GM19463 (cell line): Measurements from ENCODE around the gene MS4A10.

ENCODE experiments used
- ATAC-seq: cut with Tn5 transposase; IDR thresholded peaks from one replicate; pipeline ENCODE4 v1.9.1; 2021; ENCODE audit warnings: mild to moderate bottlenecking, moderate library complexity; ENCODE audit not compliant: unreplicated experiment

The MS4A10 gene

GRCh38 chr11:60764879-60765278 is 20.3 kb upstream of the MS4A10 start:
- ATAC-seq: peak; percentile 28

DNA sequence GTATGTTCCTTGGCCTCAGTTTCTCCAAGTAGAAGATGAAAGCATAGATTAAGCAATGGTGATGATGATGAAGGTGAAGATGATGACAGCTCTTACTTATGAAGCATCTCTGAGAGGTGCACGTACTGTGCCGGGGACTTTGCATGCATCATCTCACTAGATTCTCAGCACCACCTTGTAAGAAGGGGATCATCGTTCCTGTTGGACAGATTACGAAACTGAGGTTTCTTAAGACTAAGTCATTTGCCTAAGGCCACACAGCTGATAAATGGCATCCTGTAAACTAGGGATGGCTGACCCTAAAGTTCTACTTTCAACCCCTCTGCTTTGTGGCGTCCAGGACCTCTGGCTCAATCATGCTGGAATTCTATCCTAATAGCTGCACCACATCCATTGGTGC is 19.8 kb upstream of the MS4A10 start:
- ATAC-seq: no peak

DNA sequence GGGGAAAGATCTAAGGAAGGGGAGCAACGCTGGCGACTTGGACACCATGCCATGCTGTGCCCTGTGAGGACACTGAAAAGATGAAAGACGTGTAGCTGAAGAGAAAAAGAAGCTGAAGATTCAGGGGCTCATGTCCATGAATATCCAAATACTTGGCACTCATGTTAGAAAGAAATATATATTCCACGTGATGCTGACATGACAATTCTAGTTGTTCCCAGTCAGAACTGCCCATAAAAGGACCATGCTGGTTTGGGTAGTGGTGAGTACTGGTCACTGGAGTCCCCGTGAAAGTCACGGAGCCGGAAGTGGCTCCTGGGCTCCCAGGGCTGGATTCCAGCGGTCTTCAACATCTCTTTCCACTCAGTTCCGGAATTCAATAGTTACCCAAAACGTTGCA is 18.6 kb upstream of the MS4A10 start:
- ATAC-seq: no peak

DNA sequence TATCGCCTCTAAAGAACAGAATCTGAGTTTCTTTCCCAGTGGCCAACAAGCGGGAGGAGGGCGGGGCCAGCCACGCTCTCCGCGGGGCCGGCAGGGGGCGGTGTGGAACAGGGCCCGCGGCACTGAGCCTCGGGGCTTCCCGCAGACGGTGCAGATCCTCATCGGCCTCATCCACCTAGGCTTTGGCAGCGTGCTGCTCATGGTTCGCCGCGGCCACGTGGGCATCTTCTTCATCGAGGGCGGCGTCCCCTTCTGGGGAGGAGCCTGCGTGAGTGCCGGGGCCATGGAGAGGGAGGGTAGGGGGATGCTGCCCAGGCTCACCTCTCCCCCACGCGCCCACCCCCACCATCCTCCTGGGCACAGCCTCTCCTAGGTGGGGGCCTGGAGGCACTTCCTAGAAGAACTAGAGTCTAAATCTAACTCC is 17.7 kb upstream of the MS4A10 start:
- no peak for ATAC-seq

GRCh38 chr11:60768202-60768601 is 16.9 kb upstream of the MS4A10 start:
- no peak for ATAC-seq

DNA sequence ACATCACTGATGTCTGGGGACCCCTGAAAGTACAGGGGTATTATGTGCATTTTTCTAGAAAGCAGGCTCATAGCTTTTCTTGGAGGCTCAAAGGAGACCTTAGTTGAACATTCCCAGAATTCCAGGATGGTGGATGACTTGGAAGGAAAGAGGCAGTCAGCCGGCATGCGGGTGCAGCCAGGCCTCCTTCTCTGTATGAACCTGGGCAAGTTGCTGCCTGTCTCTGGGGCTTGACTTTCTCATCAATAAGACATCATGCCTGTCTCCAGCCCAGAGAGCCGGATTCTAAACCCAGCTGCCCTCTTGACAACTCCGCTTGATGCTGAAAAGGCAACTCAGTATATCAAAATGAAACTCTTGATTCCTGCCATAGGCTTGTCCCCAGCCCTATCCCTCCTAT is 15.9 kb upstream of the MS4A10 start:
- no peak for ATAC-seq

DNA sequence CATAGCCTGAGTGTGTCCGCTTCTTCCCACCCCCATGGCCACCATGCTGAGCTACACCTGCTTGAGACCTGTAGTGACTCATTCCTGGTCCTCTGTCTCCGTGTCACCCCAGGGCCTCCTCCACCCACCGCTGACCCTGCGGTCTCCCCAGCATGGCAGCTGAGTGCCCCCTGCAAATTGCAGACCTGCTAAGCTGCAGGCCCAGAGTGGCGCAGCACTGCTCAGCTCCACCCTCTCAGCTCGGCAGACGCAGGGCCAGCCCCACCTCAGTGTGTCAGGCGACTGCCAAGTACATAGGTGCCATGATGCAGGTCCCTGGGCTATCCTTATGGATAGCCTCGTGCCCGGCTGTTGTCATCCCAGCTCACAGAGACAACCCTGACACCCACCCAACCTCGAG is 15.3 kb upstream of the MS4A10 start:
- no peak for ATAC-seq

DNA sequence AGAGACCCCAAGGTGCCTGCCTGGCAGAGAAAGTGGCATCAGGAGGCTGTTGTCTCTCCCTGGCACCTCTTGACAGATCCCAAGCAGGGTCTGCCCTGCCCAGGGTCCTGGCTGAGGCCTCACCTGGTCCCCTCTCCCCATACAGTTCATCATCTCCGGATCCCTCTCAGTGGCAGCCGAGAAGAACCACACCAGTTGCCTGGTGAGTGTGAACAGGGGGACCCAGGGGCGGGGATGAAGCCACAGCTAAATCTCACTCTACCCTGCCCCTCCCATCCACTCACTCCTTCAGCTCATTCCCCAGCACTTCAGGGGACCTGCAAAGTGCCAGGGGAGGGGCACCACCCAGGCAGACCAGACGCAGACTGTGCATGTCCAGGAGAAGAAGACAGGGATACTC is 14.0 kb upstream of the MS4A10 start:
- no peak for ATAC-seq

GRCh38 chr11:60771879-60772525 is 13.1 kb upstream of the MS4A10 start:
- ATAC-seq: no peak

DNA sequence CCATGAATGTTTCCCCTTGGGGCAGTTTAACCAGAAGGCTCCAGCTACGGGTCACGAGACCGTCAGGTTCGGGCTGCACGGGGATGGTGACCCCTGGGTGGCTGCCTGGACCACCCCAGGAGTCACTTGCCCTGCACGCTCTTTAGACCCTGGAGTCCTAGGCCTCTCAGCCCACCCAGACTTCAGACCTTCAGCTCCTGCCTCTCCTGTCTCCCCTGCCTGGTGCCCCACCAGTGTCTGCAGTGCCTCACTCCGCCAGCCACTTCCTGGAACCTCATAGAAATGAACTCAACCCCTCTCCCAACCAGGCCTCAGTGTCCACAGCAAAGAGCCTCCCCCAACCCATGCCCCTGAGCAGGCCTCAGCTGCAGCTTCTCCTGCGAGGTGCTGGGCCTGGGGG is 12.5 kb upstream of the MS4A10 start:
- ATAC-seq: no peak

- no peak for ATAC-seq
Measured at GRCh38 chr11:60774726-60775125, 10.4 kb upstream of the MS4A10 start.

DNA sequence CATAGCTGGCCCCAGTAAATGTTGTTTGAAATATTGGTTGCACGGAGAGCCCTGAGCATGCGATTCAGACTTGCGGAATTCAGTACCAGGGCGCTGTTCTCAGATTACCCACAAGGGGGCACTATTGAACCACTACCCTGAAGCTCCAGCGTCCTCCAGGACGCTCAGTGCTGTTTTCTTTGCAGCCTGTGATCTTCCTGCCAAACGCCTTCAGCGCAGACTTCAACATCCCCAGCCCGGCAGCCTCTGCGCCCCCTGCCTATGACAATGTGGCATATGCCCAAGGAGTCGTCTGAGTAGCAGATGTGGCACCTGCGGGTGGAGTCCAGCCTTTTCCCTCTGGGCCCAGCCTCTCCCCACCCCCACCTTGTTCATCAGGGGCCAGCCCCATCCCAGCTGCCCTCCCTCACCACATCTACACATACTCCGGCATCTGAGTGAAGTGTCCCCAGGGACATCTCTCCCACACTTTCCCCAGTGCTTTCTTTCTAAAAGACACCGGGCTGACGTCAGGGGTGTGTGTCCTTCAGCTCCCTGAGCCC is 9.6 kb upstream of the MS4A10 start:
- ATAC-seq: peak; percentile 94

- ATAC-seq: no peak
Measured at GRCh38 chr11:60776167-60776566, 9.0 kb upstream of the MS4A10 start.

- ATAC-seq: no peak
Measured at GRCh38 chr11:60777106-60777505, 8.0 kb upstream of the MS4A10 start.

GRCh38 chr11:60777572-60777971 is 7.6 kb upstream of the MS4A10 start:
- ATAC-seq: no peak

DNA sequence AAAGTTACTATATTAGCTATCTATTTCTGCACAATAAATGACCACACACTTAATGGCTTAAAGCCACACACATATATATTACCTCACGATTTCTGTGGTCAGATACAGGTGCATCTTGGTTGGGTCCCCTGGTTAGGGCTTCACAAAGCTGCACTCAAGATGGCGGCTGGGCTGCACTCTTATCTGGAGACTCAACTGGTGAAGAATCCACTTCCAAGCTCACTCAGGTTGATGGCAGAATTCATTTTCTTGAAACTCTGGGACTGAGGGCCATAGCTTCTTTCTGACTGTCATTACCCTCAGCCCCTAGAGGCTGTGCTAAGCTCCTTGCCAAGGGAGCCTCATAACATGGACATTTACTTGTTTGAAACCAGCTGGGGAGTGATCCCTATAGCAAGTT is 5.1 kb upstream of the MS4A10 start:
- ATAC-seq: no peak

DNA sequence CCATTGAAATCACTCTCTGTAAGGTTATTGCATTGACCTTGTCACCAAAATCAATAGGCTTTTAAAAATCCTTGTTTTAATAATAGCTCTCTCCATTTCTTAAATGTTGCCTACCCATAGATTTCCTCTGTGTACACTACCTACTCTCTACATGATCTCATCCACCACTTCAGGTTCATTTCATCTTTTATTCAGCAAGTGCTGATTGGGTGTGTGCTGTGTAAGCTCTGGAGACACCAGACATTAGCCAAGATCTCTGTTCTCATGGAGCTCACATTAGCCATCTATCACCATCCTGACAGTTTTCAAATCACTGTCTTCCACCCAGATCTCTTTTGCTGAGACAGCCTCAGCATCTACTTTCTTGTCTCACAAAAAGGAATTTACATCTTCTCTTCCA is 4.4 kb upstream of the MS4A10 start:
- ATAC-seq: no peak

DNA sequence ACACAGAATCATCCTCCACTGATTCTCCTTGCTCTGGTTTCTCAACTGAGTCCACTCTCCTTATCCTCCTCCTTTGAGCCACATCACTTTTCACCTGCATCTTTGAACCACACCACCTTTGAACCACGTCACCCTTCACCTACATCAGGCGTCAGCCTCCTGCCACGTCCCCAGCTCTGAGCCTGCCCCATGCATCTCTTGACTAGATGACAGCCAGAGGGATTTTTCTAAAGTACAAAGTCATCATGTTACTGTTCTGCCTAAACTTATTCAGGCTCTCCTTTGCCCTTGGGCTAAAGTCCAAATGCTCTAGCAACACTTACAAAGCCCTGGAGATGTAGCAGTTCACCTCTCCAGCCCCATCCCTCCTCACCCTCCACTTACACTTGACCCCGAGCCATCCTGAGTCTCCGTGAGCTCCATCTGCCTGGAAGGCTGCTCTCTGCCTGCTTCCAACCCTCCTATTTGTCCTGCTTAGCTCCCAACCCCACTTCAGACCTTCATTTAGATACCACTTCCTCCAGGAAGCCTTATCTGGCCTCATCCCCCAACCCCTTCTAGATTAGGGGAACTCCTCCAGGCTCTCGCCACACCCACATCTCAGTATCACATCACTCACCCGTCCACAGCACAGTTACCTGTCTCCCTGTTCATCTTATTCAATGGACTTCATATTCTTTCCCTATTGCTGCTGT is 3.7 kb upstream of the MS4A10 start:
- no peak for ATAC-seq

DNA sequence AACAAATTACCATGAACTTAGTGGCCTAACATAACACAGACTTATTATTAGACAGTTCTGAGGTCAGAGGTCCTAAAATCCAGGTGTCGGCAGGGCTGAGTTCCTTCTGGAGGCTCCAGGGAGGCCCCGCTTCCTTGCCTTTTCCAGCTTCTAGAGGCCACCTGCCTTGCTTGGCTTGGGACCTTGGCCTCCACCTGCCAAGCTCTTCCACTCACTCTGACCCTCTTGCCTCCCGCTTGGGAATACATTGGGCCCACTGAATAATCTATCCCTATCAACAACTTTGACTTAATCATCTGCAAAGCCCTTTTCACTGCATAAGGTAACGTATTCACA is 3.2 kb upstream of the MS4A10 start:
- no peak for ATAC-seq

- no peak for ATAC-seq
Measured at GRCh38 chr11:60782393-60783140, 2.6 kb upstream of the MS4A10 start.

DNA sequence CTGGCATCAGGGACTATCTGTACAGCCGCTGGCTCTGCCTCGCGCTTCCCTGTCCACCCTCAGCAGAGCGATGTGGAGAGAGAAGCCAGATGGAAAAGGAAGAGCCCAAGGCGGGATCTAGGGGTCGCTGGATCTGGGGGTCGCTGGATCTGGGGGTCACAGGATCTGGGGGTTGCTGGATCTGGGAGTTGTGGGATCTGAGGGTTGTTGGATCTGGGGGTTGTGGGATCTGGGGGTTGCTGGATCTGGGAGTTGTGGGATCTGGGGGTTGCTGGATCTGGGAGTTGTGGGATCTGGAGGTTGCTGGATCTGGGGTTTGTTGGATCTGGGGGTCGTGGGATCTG is 2.0 kb upstream of the MS4A10 start:
- no peak for ATAC-seq

DNA sequence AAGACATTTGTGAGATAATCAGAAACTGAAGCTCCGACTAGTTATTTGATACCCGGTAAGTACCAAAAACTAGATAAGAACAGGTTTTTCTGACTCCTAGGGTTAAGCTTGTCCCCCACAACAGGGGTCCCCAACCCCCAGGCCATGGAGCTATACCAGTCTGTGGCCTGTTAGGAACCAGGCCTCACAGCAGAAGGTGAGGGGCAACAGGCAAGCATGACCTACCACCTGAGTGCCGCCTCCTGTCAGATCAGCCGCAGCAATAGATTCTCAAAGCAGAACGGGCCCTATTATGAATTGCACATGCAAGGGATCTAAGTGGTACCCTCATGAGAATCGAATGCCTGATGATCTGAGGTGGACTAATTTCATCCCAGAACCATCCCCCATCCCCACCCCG is 1.2 kb upstream of the MS4A10 start:
- no peak for ATAC-seq
